HG02938 (cell line): ENCODE data around the gene KCND2.

Experiments
- ATAC-seq: cut with Tn5 transposase; IDR thresholded peaks from one replicate; pipeline ENCODE4 v1.9.1; 2021; ENCODE audit warnings: mild to moderate bottlenecking, moderate library complexity; ENCODE audit not compliant: unreplicated experiment

KCND2 gene

DNA sequence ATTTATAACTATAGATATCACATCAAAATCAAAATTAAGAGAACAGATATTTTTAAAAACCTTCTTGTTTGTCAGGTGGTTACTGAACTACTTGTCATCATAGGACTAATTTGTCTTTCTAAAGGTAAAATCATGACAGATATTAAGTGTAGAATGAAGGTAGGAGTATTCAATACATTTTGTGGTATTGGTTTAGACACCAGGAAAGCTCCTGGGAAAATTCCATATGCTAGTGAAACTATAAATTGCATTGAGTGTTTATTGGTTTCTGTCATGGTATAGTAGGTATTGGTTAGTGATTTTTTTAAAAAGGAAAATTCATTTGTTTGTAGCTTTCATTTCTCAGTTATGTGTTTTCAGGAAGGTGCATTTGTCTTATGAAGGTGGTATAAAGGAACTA is 132.7 kb downstream of the KCND2 start:
- no peak for ATAC-seq

DNA sequence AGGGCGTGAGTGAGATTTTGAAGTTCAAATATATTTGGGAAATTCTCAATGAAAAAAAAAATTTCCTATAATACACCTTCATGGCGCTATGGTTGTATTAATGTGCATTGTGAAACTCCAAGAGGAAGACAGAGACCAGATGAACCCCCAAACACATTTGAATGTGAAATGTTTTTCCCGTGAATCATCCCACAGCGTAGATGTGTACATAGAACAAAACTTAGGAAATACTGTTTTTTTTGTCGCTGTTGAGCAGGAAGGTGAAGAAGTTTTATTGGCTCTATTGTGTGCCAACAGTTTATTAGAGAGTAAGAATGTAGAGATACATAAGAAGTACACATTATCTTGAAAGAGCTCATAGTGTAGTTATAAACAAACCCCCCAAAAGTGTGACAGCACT is 134.0 kb downstream of the KCND2 start:
- ATAC-seq: no peak

DNA sequence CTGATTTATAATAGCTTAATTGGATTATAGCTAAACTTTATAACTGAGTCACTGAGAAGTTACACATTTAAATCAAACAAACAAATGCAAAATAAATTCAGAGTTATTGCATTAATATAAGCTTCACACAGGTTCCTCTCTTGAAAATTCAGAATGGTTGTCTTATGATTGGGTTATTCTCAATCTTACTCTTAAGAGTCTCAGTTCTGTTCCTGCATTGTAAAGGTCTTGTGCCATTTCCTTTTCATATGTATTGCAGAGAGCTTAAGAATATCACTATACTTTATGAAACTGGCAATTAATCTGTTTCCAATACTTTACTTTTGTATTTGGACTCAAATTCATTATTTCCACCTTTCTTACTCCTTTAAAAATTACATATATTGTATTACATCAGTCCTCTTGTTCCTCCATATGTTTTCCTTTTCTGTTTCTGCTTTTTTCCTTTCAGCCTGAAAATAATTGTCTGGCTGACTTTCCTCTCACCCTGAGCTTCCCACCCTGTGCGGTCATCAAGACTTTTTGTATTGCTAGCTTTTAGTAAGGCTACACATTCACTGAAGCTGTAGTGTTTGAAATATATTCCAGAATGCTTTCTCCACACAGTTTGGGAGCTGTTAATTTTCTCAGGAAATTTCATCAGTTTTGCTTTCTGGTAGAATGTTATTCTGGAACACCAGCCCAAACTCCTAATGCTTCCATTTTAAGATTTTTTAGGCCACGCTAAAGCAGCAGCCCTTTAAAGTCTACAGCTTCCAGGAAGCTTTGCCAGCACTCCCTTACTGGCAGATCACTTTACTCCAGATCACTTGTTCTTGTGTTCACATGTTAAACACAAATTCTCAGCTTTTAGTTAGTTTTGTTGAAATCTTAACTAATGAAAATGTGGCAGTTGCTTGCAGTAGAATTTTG is 139.4 kb downstream of the KCND2 start:
- ATAC-seq: peak; percentile 93

DNA sequence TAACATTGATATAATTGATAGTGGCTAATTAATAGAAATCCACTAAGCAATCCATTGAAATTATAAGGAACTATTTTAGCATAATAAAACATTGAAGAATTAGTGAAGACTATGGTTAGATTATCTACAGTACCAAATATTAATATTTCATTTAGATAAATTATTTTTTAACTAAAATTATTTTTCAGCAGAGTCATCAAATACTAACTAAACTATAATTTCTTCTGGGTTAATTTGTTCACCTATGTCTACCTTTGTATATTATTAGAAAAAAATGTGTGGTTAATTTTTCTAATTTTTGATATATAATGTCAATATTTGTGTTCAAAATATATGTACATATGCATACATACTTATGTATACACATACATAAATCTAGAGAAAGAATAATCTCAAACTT is 140.2 kb downstream of the KCND2 start:
- no peak for ATAC-seq

DNA sequence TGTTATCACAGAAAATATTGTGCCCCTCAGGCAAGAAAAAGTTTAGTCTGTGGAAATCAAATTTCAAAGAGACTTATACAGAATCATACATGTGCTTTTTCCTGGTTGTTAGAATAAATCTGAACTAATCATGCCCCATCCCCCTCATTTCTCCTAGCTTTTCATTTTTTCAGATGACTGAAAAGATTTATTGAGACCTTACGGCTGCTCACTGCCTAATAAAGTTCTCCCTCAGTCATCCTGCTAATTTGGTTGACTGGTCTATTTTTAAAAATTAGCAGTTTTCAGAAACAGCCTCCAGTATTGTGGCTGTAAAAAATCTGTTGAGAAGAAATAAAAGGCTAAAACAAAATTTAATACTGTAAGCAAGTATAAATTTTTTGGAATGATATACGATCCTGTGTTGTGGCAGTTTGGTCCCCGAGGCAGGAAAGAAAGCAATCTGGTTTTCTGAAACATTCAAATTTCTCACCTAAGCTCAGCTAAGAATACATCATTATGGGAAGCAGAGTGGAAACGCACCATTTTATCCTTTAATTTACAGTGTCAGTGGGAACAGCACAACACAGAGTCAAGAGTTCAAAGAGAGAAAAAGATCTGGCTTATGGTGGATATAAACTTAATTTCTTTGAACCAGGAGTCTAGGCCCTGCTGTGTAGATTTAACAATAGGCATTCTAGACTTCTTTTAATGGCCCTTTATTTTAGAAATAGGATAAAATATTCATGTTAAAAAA is 144.4 kb downstream of the KCND2 start:
- no peak for ATAC-seq

DNA sequence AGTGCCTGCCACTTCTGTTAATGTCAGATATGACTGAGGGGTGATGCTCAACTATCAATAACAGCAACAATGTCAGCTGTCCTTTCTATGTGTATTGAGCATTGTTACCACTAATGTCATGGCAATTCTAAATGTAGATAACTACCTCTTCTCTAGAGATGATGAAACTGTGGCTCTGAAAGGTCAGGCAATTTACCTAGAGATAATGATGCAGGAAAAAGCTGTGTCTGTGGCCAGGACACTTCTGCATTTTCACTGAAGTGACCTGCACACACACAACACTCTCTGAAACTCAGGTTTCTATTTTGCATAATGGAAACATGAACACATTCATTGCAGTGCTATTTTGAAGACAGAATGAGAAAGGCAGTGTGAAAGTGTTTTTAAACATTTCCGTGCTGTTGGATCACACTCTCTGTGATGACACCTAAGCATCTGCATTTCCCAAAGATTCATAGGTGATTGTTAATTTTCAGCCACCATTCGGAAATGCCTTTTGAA is 148.2 kb downstream of the KCND2 start:
- peak; percentile 97 for ATAC-seq

DNA sequence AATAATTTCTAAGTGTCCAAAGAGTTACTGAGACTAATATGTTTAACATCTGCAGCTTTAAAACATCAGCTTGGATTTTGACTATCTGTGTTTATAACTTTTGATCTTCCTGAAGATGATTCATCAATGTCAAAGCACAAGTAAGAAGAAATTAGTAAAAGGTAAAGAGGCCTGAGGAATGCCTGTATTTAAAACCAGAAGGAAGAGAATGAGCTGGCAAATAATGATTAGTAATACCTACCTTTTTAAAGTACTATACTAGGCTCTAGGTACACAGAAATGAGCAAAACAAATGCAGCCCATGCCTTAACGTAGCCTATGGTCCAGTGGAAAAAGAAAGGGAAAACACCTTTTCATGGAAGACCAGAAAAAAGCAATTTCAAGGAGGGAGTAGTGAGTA is 158.0 kb downstream of the KCND2 start:
- ATAC-seq: peak; percentile 58

DNA sequence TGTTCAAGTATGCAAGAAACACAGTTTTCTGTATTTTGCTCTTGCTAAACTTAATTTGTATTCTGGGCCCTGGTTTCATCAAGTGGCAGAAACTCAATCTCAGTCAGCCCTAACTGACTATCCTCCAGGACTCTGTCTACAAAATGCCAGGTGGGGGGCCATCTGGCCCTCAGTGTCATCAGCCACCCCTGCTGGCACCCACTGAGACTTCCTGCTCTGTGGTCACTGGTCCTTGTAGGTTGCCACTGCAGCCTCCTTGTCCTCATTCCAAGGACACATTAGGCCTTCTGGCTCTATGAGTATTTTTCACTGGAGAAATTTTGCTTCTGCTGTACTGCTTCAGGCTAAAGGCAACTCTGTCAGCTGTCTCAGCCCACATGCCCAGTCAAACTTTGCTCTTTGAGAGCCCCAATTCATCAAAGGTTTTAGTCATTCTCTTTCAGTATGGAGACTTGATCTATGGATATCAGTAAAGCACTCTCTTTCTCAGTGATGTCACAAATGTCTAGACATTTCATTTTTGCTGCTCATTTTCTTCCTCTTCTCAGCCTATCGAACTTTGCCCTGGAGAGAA is 163.6 kb downstream of the KCND2 start:
- ATAC-seq: peak; percentile 53

DNA sequence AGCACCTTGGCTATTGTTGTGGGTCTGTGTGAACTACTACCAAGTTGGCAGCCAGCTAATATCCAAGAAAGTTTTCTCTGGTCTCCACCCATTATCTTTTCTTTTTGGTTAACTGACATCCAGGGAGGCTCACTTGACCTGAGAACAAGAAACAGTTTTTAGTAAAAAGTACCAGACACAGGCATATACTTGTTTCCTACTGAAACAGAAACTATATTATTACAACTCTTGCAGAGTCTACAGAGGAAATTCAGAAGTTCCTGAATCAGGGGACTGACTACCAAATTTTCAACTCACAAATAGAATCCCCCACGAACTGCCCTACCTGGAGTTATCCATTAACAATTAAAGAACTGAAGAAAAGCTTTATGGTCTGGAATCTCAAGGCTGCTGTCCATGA is 168.9 kb downstream of the KCND2 start:
- ATAC-seq: peak; percentile 86

DNA sequence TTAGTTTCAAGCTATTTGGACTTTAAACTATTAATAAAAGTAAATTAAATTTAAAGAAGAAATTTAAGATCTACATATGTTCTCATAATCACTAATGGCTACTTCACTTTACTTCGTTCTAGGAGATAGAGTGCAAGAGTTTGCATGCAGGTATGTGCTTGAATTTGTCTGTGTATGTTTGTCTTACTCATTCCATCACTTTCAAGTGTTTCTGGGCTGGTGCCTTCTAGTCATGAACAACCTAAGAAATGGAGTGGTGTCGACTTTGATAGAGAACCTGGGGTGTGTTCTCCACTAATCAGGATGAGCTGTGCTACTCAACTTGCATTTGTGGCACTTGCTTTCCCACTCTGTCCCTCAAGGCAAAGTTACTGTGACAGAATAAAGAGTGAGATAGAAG is 169.9 kb downstream of the KCND2 start:
- peak; percentile 50 for ATAC-seq

DNA sequence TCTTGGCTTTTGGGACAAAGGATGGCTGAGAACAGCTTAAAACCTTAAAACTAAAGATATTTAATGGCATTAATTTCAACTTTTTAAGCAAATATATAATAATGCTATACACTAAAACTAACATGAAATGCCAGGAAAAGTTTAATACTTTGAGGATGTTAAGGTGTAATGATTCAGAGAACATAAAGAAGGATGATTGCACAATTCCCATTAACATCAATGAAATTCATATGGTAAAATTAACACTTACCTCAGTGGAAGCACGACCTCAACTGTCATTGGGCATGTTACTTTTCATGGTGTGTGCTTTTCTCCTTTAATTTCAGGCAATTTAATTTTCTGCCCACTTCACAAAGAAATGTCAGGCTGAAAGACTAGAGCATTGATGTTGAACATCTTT is 171.7 kb downstream of the KCND2 start:
- ATAC-seq: no peak

DNA sequence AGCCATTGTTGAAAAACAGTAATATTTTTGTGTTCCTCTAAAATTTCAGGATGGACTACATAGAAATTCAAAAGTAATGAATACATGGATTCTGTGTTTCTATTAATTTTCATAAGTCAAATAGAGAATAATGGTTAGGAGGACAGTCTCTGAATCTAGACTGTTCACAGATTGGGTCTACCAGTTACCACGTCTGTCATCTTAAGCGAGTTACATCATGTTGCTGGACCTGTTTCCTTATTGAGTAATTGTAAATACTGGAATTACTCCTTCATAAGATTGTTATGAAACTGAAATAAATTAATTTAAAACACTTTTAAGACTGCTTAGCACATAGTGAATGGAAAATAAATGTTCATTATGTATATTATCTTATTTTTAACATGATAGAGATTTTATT is 172.3 kb downstream of the KCND2 start:
- no peak for ATAC-seq

DNA sequence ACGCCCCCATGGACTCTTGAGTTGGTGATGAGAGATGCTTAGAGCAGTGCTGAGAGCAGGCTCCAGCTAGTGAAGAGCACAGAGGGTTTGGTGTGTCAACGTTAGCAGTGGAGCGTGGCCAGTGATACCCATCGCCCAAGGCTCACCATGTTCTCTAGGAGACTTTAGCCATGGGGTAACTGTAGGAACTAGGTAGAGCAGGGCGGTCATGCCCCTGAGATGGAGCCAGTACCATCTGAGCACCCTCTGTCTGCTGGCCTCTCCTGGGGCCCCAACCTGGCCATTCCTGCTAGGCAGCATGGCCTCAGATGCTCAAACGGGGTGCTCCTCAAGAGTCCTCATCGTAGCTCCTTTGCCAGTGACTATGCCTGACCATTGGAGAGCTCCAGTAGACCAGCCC is 179.7 kb downstream of the KCND2 start:
- ATAC-seq: no peak

DNA sequence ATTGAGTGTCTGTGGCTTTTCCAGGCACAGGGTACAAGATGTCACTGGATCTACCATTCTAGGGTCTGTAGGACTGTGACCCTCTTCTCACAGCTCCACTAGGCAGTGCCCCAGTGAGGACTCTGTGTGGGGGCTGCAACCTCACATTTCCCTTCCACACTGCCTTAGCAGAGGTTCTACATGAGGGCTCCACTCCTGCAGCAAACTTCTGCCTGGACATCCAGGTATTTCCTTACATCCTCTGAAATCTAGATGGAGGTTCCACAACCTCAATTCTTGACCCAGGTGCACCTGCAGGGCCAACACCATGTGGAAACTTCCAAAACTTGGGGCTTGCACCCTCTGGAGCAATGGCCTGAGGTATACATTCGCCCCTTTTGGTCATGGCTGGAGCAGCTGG is 183.7 kb downstream of the KCND2 start:
- no peak for ATAC-seq

DNA sequence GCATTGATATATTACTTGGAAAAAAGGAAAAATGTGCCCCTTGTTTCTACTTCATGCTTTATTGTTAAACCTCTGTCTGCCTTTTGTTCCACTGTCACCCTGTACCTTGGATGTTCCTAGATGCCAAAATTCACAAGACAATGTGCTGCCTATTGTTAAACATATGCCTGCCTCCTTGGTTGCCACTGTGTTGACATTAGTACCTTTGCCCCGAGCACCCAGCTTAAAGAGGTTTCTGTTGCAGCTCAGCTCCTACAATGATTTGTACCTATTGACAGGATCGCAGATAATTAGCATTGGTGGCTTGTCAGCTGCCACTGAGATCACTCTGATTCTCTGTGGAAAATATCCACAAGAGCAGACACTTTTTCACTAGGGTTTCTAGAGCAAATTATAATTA is 188.0 kb downstream of the KCND2 start:
- no peak for ATAC-seq

DNA sequence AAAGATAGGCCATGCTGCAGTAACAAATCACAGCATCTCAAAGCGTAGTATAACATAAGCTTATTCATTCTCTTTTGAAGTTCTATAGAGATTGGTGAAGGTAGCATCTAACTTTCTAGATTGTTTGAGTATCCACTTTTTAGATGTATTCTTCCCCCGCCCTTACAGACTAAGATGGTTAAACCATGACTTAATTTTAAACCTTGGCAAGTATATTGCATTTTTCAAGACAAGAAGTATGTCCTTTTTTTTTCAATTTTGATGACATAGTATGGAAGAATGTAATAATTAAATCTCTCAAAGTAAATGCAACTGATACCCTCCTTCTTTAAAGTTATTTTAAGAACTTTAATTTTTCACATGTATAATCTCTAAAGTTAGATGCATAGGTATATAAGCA is 190.0 kb downstream of the KCND2 start:
- ATAC-seq: no peak

DNA sequence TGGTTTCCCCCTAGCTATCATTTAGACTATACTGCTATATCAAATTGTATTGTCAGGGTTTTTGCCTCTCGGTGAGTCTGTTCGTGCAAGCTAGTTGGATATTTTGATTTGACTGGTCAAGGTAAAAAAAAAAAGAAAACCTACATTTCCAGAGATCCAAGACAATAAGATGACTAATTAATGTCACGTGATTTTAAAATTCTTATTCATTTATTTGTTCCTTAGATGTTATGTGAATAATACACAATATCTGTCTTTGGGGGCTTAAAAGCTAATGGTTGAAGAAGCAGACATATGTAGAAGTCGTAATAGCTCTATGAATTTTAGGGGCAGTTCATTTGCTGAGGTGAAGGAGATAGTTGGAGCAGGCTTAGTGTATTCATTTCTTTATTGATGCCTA is 191.1 kb downstream of the KCND2 start:
- no peak for ATAC-seq

DNA sequence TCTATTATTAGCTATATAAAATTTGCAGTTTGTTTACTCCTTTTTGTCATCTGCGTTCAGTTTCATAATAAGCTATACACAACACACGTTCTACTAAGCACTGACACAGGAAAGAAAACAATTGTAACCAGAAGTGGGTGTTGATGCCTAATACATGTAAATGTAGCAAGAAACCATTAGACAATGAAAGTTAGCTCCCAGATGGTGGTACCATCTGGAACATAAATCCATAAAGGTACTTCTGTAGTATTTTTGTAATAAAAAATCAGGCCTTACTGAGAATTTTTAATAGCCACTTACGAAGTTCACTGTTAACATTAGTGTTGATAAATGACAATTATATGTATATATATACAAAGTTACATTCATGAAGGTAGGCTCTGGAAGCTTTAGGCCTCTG is 194.7 kb downstream of the KCND2 start:
- ATAC-seq: no peak

DNA sequence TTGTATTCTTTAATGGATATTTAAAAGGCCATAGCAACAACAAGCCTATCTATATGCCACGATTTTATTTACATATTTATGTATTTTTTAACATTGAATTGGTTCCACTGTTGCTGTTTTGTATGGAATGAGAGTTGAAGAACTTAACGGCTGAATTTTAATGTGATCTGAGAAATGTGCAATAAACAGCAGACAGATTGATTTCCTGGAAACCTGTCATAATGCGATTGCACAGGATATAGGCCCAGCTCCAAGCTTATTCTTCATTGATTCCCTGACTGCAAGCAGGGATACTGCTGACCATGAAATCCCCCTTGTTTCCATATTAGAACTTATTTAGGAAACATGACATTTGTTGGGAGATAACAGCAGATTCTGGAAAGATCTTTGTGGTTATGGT is 195.6 kb downstream of the KCND2 start:
- no peak for ATAC-seq

DNA sequence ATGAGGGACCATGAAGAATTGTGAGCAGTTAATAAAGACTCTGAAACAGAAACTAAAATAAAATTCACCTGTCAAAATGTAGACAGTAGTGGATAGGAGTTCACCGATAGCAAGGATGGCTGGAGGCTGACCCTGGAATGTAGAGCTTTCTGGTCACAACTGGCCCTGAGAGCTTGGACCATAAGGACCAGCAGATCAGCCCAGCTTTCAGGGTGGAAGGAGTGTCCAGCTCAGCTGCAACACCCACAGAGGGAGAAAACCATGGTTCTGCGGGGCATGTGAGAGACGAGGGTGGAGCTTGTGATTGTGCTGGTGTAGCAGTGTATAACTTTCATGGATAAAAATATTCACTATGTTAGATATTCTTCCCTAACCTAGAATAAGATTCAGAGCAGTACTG is 199.9 kb downstream of the KCND2 start:
- ATAC-seq: no peak

DNA sequence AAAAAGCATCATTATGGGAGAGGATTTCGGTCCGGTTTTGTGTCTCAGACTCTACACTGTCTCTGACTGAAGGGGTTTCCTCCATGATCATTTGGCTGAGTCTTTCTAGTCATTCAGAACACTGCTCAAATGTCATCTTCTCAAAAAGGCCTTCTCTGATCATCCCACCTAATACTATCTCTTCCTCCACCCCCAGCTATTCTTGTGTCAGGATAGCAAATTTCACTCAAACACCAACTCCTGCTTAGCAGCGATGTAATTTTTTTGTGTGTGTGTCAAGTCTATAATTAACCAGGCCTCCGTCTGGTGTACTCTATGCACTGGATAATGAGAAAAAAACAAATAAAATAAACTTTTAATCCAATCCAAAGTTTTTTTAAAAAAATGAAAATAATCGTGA is 200.4 kb downstream of the KCND2 start:
- ATAC-seq: no peak

DNA sequence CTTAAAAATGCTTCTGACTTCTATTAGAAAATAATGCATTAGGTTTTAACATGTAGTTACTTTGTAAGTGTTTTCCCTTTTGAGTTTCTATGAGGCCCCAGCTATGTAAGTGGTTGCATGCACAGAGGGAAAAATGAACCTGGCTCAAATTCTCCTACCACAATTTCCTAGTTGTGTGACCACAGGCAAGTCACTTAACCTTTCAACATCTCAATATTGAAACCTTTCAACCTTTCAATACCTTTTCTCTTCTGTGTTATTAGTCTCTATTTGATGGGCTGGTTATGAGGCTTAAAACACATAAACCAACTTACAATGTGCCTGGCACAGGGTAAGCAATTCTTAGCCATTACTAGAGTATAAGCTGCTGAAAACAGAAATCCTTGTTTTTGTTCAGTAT is 203.0 kb downstream of the KCND2 start:
- ATAC-seq: peak; percentile 72
